Transverse colon (tissue), 4 donors: ENCODE results near the gene FBF1. TPM values are rescaled to one million over a fixed set of nuclear protein-coding genes. Genes with fewer than 3 reads are reported as not detected.

Experiments
- DNase-seq: peaks from one replicate; pipeline ENCODE4 v3.0.0-alpha.2; 2019
- H3K27ac ChIP-seq, 4 donors: fragments of 200-600 bp; sonication (generic); 2 replicates each; pipeline ENCODE4 v1.5.1; 2016 to 2018; ENCODE audit warnings: inconsistent platforms in 4 of 4
- H3K27me3 ChIP-seq: fragments of 200-600 bp; sonication (generic); 2 replicates; pipeline ENCODE4 v1.5.1; 2017; ENCODE audit warnings: inconsistent platforms
- H3K36me3 ChIP-seq, 4 donors: fragments of 200-600 bp; sonication (generic); 2 replicates each; pipeline ENCODE4 v1.5.1; 2017 to 2019; ENCODE audit warnings: inconsistent platforms in 4 of 4
- H3K4me1 ChIP-seq, 4 donors: fragments of 200-600 bp; sonication (generic); 2 replicates each; pipeline ENCODE4 v1.5.1; 2017 to 2020; ENCODE audit warnings: inconsistent platforms in 4 of 4
- H3K4me3 ChIP-seq, 4 donors: fragments of 200-600 bp; sonication (generic); 1 replicate in 1 of 4; 2 replicates in 3 of 4; pipeline versions ENCODE4 v1.5.1 to v1.6.1; 2017 to 2019; ENCODE audit warnings: inconsistent platforms in 4 of 4
- H3K9me3 ChIP-seq, 2 donors: fragments of 200-600 bp; sonication (generic); 2 replicates each; pipeline ENCODE4 v1.5.1; 2017 to 2019; ENCODE audit warnings: inconsistent platforms in 2 of 2
- CTCF ChIP-seq, 5 experiments: fragments of 200-600 bp in 3 of 5; fragments of 450-650 bp in 2 of 5; sonication (generic) in 3 of 5; IDR thresholded peaks; 1 replicate in 2 of 5; 2 replicates in 3 of 5; pipeline ENCODE4 v1.5.1; 2016 to 2017; ENCODE audit warnings: antibody characterized with exemption in 5 of 5, inconsistent platforms in 3 of 5, mild to moderate bottlenecking in 2 of 5, moderate library complexity in 1 of 5
- EP300 ChIP-seq: sonication (generic); formaldehyde crosslinking; IDR thresholded peaks from one replicate; pipeline ENCODE4 v1.6.1; 2017; ENCODE audit warnings: antibody characterized with exemption, low read depth
- POLR2A ChIP-seq: fragments of 450-650 bp; IDR thresholded peaks from one replicate; pipeline ENCODE4 v1.6.1; 2016; ENCODE audit warnings: antibody characterized with exemption, mild to moderate bottlenecking, moderate library complexity
- POLR2AphosphoS5 ChIP-seq, 3 donors: sonication (generic); formaldehyde crosslinking; IDR thresholded peaks; one replicate each; pipeline ENCODE4 v1.6.1; 2016; ENCODE audit warnings: antibody characterized with exemption in 3 of 3
- WGBS, 2 donors: methylation state at CpG; one replicate each; pipeline ENCODE4 v1.1.5; 2018; ENCODE audit warnings: low coverage in 1 of 2; 5-methylcytosine and 5-hydroxymethylcytosine counted together
- in situ Hi-C, 4 donors: fragments of 200-750 bp; cut with MboI; loops; one replicate each; pipeline versions ENCODE4 v1.15.0 to v1.15.1; 2017; ENCODE audit warnings: low sequenced_read_pairs in 3 of 4, low pct_ligation_motif_present in 1 of 4, low pct_unique_long_range_greater_than_20kb in 1 of 4
- intact Hi-C: fragments of 100-400 bp; cut with DNase I; formaldehyde crosslinking; loops from one replicate; pipeline ENCODE4 v1.15.1; 2023; ENCODE audit warnings: low total_unique reads
- total RNA-seq, 4 donors: library from RNA; depleted of rRNA; stranded (reverse); fragments of >200 nt; gene quantifications; one replicate each; pipeline ENCODE4 v1.1.0, GENCODE V29; 2016

The FBF1 gene
- total RNA-seq, 4 donors from 2014 or later: 2.9 to 29.9 (median 7.9) TPM

- Histone ChIP-seq H3K4me3 (no peak overlapping the region), H3K27me3 (no peaks in the 10 kb centered on the region), H3K36me3 (peaks cover 0 to 49% (median 20%) of the 10 kb centered on the region in 4 donors), H3K4me1 (peaks cover 4 to 11% (median 9%) of the 10 kb centered on the region in 4 donors), H3K9me3 (no peaks in the 10 kb centered on the region), H3K27ac (no peak overlapping the region)
- TF ChIP-seq CTCF (IDR thresholded peaks at IDR 0.05) (no peak), POLR2AphosphoS5 (IDR thresholded peaks at IDR 0.05) (no peak), POLR2A (no peak), EP300 (no peak)
- intact Hi-C loops: no loop called here
- in situ Hi-C loops: no loop called here
- DNase-seq: no peak
- 79 to 83% methylated on average over 2 of the region's 2 CpGs for WGBS, 2 donors
These were observed 4.4 kb upstream of the FBF1 start for GRCh38 chr17:75945211-75945610.

GRCh38 chr17:75943491-75943890 lies 2.6 kb upstream of the FBF1 start:
- H3K27me3 ChIP-seq: no peaks in the 10 kb centered on the region
- H3K27ac ChIP-seq: no peak overlapping the region
- in situ Hi-C loops: no loop called here
- H3K36me3 ChIP-seq: peaks cover 0 to 32% (median 12%) of the 10 kb centered on the region in 4 donors
- 92 to 100% methylated on average over 1 of the region's 1 CpG for WGBS, 2 donors
- TF ChIP-seq POLR2AphosphoS5 (IDR thresholded peaks at IDR 0.05) (no peak), CTCF (IDR thresholded peaks at IDR 0.05) (no peak), POLR2A (no peak), EP300 (no peak)
- peaks cover 5 to 13% (median 11%) of the 10 kb centered on the region in 4 donors for H3K4me1 ChIP-seq
- no peak overlapping the region for H3K4me3 ChIP-seq
- no peak for DNase-seq
- H3K9me3 ChIP-seq: no peaks in the 10 kb centered on the region
- intact Hi-C loops: no loop called here

GRCh38 chr17:75942473-75942872 lies 1.6 kb upstream of the FBF1 start:
- Histone ChIP-seq H3K4me1 (peaks cover 5 to 13% (median 11%) of the 10 kb centered on the region in 4 donors), H3K27me3 (no peaks in the 10 kb centered on the region), H3K9me3 (no peaks in the 10 kb centered on the region), H3K36me3 (peaks cover 0 to 22% (median 8%) of the 10 kb centered on the region in 4 donors), H3K4me3 (no peak overlapping the region), H3K27ac (no peak overlapping the region)
- DNase-seq: no peak
- intact Hi-C loops (no loop called here), in situ Hi-C loops (no loop called here)
- 92 to 93% methylated on average over 4 of the region's 4 CpGs for WGBS, 2 donors
- TF ChIP-seq EP300 (no peak), CTCF (IDR thresholded peaks at IDR 0.05) (no peak), POLR2A (no peak), POLR2AphosphoS5 (IDR thresholded peaks at IDR 0.05) (no peak)

GRCh38 chr17:75941442-75941819 lies 589 bp upstream of the FBF1 start:
- Histone ChIP-seq H3K27ac (peak overlapping the region in 3 of 4 donors; percentile 77 to 86 (median 84)), H3K9me3 (no peaks in the 10 kb centered on the region), H3K4me3 (peak overlapping the region in 3 of 4 donors; percentile 72 to 93 (median 74)), H3K36me3 (peaks cover 0 to 17% (median 4%) of the 10 kb centered on the region in 4 donors), H3K27me3 (no peaks in the 10 kb centered on the region), H3K4me1 (peaks cover 5 to 13% (median 11%) of the 10 kb centered on the region in 4 donors)
- no peak for DNase-seq
- in situ Hi-C loops: no loop called here
- TF ChIP-seq CTCF (IDR thresholded peaks at IDR 0.05) (no peak), EP300 (no peak), POLR2AphosphoS5 (IDR thresholded peaks at IDR 0.05) (no peak), POLR2A (no peak)
- intact Hi-C loops: no loop called here
- WGBS, 2 donors: 25 to 45% methylated on average over 5 to 6 of the region's 6 CpGs
